Superior temporal gyrus (tissue), 1 donor: Measurements from ENCODE around the gene EPB41L2.
"Not testable (repeated sequence)": the region's sequence is repeated elsewhere in the genome, so short reads cannot be mapped to it uniquely, and the experiment has no call there.

Source experiments
- DNase-seq: peaks from one replicate; pipeline ENCODE4 v3.0.0-alpha.2; 2016; ENCODE audit errors: extremely low spot score

EPB41L2 gene

GRCh38 chr6:130946076-130946475, 117.0 kb downstream of the EPB41L2 start:
- DNase-seq, result no peak

GRCh38 chr6:130945401-130945919, 117.6 kb downstream of the EPB41L2 start:
- DNase-seq, result peak; percentile 63

DNA sequence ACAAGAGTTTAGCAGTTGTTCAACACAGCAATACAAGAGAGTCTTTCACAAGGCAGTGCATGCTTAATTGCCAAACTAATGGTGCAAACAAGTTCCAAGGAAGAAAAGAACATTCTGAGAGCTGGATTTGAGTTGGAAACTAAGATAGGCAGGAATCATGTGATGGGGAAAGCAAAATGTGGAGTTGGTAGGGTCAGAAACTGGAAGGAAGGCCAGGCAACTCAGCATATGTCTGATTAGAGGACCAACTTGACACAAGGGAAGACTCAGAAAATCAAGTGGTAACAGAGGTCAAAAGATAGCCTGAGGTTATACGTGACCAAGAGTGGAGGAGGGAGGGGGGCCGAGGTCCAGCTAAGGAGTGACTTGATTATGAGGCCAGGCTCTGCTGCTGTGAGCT, 118.6 kb downstream of the EPB41L2 start:
- peak; percentile 78 for DNase-seq

- DNase-seq, result peak; percentile 76
These were observed 119.3 kb downstream of the EPB41L2 start for GRCh38 chr6:130943738-130944137.

DNA sequence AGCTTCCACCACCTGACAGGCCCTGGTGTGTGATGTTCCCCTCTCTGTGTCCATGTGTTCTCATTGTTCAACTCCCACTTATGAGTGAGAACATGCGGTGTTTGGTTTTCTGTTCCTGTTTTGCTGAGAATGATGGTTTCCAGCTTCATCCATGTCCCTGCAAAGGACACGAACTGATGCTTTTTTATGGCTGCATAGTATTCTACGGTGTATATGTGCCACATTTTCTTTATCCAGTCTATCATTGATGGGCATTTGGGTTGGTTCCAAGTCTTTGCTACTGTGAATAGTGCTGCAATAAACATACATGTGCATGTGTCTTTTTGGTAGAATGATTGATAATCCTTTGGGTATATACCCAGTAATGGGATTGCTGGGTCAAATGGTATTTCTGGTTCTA, 120.3 kb downstream of the EPB41L2 start:
- DNase-seq, result not testable (repeated sequence)

DNA sequence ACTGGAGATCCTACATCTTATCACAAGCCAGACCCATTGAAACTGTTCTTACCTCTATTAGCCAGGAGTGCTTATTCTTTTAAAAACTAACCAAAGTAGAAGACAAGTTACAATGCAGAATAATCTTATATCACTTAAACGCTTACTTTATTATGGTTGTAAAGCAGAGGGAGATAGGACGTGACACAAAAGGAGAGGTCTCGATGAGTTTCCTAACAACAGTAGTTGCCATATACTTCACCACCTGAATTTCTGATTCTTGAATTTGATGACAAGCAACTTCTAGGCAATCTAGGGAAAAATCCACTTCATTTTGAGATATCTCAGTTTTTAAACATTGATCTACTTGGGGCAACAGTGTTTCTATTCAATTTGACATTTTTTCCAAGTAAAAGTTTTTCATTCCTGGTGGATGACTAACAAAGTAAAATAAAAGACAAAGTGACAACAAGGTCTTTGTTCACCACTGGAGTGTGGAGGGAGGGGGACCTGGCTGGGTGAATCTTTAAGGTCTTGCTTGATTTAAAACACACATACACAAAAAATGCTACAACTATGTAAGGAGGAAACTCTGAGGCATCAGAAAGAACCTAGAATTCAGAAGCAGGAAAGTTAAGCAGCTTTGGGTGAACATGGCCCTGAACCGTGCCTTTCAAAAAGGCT, 125.0 kb downstream of the EPB41L2 start:
- DNase-seq, result no peak

GRCh38 chr6:130936933-130937332, 126.1 kb downstream of the EPB41L2 start:
- no peak for DNase-seq

DNA sequence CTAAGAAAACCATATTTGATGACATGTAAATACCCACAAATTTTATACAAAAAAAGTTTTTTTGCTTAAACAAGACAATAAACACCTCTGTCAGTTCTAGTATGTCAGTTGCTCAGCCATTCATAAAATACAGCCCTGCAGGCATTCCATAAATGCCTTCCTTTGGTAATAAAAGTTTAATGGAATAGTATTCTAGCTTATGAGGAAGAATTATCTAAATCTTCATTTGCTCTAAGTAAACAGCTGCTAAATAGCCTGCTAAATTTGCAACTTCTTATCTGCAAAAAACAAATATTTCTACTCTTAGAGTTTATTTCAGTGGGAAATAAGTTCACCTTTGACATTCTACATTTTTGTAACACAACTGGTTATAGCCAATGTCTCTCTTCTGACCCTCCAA, 127.1 kb downstream of the EPB41L2 start:
- no peak for DNase-seq

DNA sequence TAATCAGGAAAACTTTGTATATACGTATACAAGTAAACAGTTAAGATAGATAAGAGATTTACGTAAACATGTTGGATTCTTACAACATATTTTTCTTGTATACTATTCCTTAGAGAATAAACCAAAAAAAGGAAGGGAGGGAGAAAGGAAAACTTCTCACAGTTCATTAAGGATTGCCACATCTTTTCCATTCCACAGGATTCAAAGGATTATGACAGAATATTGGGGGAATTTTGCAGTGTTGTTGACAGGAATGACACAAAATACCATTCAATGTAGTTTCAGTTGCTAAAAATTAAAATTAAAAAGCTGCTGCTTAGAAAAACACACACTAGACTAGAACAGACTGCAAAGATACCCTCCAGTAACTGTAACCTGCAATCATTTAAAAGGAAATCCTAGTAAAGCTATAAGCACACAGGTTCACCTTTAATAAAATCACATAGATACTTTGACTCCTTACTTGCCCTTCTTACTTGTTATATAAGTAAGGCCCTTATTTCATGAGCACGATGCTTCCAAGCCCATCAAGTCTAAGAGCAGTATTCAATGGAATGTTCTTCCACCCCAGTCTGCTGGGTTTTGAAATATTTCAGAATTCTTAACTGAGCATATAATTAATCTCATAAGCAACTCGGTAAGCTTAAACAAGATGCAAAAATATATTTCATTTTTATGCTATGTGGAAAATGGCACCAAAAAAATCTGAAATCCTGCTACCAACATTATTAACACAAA, 128.0 kb downstream of the EPB41L2 start:
- no peak for DNase-seq

DNA sequence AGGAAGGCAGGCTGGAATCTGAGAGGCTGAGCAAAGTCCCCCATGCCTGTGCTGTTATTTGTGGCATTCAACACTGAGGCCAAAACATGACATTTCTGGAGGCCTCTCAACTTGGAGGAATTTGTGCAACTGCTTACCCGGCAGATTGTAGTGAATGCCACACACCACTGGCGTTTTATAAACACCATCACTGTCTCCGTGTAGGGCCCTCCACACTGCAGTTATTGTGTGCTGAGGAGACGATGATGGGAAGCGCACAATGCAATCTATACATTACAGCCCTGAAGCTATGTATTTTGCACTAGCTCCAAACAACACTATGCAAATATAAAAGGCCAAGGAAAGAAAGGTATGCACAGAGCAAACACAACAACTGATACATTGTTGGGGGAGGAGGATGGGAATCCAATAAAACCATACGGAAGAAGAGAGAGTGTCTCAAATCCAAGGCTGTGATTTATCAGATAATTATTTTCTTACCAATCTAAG, 129.3 kb downstream of the EPB41L2 start:
- DNase-seq, result peak; percentile 78

GRCh38 chr6:130932921-130933320, 130.1 kb downstream of the EPB41L2 start:
- DNase-seq, result no peak

DNA sequence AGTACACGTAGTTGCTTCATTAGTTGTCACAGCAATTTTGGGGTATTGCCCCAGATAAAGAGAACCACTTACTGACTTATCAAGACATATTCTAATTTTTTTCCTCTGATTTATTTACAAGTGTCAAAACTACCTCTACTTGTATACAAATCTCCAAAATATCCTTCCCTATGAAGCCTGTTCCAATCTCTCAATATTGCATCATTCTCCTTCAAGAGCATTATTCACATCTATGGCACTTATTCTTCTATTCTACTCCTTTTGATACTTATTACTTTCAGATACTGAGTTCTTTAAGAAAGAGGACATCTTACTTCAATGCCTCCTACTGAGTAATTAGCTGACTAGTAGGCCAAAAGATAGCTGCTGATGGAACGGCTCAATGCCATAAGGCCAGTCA, 130.6 kb downstream of the EPB41L2 start:
- DNase-seq, result no peak

GRCh38 chr6:130931683-130932082, 131.4 kb downstream of the EPB41L2 start:
- no peak for DNase-seq

DNA sequence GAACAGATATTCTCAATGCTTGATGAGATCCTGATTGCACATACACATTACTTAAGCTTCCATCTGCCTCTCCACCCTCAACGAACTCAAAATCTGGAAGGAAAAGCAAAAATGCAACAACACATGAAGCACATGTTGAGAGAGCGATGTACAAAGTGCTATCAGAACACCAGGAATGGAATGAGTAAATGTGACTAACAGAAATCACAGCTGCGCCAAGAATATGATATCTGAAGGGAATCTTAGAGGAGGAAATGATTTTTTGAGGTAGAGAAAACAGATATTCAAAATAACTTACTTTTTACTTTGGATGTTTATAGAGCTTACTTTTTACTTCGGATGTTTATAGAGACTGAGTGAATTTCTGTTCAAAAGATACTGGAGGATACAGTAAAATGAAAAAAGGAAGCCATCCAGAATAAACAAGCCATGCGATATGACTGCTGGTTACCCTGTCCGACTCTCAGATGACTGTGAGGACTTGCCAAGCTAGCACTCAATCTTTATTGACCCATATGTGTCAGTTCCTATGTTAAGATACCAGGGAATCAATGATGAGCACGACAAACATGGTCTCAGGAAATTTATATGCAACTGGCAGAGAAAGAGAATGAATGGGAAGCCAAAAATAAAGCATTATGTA, 133.9 kb downstream of the EPB41L2 start:
- no peak for DNase-seq

GRCh38 chr6:130928158-130928912, 134.7 kb downstream of the EPB41L2 start:
- DNase-seq, result peak; percentile 60

GRCh38 chr6:130927305-130927704, 135.7 kb downstream of the EPB41L2 start:
- DNase-seq, result no peak

DNA sequence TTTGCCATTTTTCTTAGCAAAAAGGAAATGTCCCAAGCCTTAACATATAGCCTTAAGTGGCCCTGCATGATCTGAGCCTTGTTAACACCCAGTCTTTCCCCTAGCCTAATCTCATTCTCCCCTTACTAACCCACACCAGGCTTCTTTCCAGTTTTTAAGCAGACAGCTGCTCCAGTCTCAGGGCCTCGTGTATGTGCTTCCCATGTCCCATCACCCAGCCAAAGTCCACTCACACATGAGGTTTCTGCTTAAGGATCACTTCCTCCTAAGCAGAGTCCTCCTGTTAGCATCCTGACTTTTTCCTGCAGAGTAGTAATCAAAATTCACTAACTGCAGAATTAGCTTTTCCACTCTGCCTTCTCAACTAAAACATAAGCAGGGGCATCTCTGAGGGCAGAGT, 139.7 kb downstream of the EPB41L2 start:
- no peak for DNase-seq

GRCh38 chr6:130922922-130923321, 140.1 kb downstream of the EPB41L2 start:
- DNase-seq, result no peak

GRCh38 chr6:130920969-130921368, 142.1 kb downstream of the EPB41L2 start:
- no peak for DNase-seq

DNA sequence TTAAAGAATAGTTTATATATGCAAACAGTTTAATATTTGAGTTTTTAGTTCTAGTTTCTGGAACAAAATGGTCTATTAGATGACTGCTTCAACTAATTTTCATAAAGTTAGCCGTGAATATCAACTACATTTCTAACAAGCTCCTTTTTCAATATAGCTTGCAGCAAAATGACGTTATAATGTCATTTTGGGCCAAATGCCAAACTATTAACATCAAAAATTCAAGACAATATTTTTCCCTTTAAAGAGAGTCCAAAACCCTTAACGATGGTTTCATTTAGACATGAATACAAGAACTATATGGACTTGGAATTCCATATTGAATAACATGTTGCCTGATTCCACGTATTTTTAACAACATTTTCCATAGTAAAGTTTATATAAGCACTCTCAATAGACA, 144.9 kb downstream of the EPB41L2 start:
- DNase-seq, result no peak

- not testable (repeated sequence) for DNase-seq
These were observed 147.4 kb downstream of the EPB41L2 start for GRCh38 chr6:130915606-130916005.

DNA sequence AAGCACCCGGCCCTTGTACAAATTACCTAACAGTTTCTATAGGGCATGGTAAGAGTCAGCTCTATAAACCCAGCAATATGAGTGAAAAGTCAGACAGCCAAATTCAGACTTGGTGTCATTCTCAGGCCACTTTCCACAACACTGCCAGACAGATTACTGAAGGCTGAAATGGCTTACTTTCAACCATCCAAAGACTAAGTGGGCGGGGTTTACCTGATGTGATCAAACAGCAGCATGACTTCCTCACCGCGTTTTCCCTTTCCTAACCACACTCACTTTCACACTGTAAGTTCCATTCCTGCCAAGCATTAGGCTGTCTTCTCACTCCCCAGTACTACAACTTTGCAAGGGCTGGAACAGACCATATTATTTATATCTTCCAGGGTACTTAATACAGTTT, 149.9 kb downstream of the EPB41L2 start:
- DNase-seq, result no peak
